NCI-H2227 (cell line): Measurements from ENCODE around the gene TASOR2.

Experiments
- DNase-seq: peaks from one replicate; lab custom pipeline; 2025; ENCODE audit not compliant: unreplicated experiment; lab: John Stamatoyannopoulos, UW

TASOR2 gene

DNA sequence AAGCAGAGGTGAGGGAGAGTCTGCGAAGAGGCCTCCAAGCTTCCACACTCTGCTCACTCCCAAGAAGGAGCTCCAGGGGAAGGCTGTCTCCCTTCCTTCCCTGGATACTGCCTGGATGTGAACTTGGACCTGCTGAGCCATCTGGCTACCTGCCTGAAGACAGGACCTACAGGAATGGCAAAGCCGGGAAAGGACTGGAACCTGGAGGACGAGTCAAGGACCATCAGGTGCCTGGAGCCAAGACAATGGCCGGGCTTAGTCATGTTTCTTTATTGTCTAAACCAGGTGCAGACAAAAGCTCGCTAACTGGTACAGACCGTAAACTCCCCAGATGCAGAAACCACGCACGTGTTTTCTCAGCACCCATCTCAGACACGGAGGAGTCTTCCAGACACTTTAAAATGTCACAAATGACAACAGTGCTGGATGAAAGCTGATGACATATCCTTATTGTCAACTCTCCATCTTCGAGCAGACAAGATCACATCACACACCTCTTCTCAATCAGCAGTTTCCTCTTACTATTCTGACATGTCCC is 30.4 kb upstream of the TASOR2 start:
- DNase-seq = no peak

DNA sequence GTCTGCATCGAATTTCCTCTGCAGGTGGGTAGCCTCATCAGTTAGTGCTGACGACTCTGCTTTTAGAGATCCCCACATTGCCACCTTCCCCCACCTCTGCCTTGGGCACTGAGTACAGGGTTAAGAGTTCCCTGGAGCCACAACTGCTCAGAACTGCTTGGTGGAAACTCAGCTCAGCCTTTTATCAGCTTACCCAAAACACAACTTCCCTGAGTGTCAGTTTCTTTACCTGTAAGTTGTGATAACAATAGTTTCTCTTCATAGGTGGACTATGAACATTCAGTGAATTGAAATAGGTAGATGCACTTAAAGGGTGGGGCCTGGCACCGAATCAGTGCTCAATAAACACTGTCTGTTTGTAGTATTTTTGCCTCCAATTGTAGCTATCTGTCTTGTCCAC is 29.5 kb upstream of the TASOR2 start:
- no peak for DNase-seq

DNA sequence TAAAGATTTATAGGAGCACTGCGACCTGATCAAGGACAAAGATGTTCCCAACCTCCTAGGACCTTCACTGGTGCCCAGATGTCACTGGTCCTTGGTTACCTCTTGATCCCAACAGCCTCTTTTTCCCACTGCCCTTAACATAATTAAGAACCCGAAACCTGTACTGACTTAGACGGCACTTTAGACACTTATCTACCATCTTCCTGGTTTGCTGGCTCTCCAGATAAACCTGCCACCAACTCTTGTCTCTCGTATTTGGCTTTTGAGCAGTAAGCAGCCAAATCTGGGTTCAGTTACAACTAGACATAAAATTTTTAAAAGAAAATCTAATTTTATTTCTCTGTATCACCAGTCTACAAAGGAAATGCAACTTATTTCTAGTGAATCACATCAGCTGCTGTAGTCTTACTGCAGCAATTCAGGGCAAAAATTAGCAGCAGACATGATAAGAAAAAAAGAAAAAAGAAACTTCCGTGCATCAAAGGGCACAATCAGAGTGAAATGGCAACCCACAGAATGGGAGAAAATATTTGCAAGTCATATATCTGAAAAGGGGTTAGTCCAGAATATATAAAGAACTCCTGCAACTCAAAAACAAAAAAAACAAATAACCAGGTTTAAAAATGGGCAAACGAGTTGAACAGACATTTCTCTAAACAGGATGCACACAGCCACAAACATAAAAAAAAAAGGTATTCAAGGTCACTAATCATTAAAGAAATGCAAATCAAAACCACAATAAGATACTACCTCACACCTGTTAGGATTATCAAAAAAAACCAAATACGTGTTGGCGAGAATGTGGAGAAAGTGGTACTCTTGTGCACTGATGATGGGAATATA is 27.7 kb upstream of the TASOR2 start:
- no peak for DNase-seq

DNA sequence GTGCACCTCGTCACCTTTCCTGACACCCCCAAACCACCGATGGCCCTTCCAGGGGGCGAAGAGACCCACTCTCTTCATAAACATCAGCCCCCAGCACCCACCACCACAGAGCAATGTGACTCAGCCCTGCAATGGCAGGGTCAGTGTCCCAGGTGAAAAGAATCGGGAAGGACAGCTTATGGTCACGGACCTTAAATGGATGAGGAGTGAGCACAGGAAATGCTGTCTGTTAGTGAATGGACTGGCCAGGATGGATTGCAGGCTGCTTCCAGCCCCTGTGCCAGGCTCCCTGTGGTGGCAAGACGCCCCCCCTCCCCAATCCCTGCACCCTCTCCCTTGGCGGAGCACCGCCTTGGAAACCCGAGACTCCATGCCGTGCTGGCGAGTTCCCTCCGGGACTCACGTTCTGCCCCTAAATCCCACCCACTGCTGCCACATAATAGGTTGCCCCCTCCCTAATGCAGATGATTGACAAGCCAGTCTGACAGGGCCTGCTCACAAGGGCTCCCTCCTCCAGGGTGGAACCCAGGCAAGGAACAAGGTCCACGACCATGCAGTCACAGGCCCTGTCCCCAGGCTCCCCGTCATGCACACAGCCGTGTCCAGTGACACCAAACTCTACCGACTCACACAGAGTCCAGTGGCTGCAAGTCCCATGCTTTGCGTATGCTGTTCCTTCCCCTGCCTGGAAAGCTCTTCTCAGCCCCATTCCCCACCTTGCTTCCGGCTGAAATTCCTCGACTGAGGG is 25.6 kb upstream of the TASOR2 start:
- DNase-seq = no peak

DNA sequence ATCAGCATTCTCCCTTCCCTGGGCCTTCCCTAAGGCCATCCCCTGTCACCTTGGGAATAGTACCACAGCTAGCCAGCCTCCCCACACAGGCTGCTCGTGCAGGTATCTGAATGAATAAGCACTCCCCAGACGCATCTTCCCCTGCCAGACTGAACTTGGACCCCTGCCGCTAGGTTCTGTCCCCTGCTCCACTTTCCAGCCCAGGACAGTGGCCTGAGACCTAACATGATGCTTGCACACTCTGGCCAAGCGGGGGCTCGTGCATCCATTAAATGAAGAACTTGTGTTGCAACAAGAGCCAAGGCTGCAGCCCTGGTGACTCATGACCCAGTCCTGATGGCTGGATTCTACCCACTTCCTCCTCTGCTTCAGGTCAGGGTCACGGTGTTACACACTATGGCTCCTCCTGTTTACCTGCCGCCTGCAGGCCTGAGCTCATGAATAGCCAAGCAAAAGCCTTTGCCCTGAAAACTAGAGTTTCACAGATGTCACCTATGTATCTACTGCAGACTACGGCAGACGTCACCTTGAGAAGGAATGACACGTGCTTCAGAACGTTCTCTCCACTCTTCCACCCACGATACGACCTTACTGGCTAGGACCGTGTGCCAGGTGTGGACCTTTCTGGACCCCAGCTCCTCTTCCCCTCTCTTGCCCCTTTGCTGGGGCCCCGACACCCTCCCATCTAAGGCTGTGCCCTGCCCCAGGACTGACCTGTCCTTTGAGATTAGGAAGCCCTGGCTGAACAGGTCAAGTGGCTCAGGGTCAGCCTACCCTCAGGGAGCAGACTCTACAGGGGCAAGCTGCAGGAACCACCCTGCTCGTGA is 24.7 kb upstream of the TASOR2 start:
- no peak for DNase-seq

DNA sequence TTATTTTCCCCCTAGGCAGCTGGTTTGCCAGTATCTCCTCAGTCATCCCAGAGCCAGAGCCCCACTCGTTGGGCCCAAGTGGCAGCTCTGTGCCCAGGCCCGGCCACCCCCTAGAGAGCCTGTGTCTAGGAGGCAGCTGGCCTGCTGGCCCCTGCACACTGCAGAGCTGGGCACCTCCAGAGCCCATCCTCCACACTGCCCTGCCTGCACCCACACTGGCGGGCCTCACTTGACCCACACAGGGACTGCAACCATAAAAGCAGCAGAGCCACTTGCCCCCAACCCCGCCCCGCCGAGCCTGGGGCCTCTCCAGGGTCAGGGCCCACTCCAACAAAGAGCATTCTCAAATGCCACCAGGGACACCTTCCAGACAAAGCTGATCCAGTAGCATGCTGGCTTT is 23.6 kb upstream of the TASOR2 start:
- DNase-seq = no peak

DNA sequence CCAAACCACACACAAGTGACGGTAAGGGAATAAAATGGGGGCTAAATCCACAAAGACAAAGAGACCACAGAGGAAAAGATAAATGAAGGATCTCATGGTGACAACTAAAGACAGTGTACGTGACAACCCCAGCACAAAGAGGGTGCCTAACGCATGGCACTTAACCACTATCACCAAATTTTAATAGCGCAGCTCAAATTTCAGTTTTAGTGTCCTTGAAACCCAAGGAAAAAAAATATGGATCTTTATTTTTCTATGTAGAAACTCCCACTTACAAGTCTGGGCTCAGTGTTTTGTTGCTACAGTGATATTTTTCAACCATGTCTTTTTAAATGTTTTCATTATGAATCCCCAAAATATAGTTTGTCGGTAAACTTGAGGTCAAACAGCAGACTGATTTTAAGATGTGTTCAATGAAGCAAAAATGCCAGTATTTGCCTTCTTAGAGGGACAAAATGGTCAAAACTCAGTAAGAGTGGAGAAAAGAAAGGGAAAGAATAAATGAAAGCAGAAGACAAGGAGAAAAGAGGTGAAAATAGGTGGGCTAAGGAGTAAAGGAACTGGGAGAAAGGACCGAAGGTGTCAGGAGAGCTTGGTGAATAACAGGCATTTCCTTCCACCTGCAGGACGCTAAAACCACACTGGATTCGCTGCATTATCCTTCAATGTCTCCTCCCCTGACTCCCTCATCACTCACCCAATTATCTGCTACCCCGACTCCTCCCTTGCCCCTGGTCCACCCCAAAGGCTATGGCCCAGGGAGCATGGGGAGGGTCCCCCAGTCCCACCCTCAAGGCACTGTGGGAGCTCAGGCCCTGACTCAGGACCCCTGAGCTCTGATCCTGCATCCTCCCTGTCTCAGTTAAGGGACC is 21.7 kb upstream of the TASOR2 start:
- no peak for DNase-seq

DNA sequence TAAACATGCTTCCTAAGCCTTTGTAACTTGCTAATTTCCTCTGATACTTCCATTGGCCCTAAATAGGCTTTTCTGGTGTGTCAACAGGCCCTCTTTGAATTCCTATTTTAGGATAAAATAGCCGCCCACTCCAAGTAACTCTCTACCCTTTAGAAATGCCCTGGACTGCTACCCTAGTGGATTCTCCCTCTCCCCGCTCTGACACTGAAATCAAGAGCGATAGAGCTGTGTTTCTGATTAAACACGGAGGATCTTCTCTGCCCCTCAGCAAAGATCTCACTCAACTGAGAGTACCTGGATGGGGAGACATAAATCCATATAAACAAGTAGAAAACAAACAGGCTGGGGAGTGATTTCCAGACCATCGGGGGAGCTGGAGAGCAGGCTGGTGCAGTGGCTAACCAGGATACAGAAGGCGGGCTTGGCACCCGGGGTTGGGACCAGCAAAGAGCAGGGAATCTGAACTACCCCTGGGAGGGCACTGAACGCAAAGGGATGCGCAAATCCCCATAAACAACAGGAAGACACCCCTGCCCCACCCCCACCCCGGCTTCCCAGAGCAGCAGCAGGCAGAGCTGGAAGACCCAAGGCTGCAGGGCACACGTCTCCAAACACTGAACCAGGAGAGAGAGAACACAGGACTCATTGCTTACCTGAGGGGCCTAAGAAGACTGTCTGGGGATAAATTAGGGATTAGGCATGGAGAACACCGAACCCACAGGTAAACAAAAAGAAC is 20.8 kb upstream of the TASOR2 start:
- DNase-seq = no peak

DNA sequence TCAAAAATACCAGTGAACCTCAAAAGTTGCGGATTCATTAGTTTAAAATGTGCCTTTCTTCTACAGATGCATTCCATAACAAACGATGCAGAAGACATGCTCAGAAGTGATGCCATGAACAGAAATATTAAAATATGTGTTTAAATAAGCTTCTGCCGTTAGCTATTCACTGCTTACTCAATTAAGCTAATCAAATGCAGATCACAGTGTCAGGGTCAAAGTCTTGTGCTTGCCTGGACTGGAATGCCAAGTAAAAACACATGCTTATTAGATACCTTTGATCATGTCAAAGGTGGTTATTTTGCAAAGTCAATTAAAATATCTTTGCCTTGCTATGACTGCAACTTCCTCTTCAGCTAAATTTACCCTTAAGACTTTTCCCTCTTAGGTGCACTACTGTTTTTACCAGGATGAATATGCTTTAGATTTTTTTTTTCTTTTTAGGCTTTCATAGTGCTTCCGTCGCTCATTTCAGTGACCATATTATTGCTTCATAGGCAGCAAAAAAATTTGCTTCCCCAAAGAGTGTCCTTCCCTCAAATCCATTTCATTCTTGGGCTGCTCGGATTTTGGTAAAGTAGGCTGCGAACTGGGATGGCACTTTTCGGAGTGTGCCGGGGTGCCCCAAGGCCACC is 19.1 kb upstream of the TASOR2 start:
- DNase-seq = no peak

DNA sequence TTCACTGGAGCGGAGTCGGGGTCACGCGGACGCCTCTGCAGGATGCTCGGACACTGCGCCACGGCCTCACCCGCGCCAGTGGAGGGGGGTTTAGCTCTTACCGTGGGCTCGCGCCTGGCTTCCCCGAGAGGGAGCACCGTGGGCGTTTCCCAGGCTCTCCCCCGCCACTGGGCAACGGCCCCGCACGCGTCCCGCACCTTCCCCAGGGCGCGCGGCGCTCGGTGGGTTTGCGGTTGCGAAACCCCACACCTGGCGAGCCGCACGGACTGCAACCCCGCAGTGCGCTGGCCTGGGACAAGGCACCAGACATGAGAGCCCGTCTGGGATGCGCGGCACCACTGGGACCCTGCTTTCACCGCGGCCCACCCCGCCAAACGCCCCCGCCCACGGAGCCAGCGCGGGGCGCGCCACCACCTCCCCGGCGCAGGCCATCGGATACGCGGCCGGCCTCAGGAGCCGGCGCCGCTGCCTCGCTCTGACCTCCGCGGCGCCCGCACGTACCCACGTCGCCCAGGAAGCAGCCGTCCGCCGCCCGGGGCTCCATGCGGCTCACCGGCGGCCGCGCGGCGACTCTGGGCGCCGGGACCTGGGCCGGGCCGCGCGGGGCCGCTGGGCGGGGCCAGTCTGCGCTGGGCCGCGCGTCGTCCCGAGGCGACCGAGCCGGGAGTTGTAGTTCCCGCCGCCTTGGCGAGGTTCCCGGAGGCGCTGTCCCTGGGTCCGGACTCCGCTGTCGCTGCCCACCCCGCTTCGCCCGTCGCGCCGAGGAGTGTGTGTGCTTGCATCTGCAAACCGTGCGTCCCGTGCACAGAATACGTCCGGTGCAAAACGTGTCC is 18.4 kb upstream of the TASOR2 start, which contains the start of gene ASB13:
Gene ASB13 (minus strand): TSS at position 588 of the 833 bp plus-strand sequence. CDS start 44 bp downstream, at position 544.
- DNase-seq = peak; percentile 71

DNA sequence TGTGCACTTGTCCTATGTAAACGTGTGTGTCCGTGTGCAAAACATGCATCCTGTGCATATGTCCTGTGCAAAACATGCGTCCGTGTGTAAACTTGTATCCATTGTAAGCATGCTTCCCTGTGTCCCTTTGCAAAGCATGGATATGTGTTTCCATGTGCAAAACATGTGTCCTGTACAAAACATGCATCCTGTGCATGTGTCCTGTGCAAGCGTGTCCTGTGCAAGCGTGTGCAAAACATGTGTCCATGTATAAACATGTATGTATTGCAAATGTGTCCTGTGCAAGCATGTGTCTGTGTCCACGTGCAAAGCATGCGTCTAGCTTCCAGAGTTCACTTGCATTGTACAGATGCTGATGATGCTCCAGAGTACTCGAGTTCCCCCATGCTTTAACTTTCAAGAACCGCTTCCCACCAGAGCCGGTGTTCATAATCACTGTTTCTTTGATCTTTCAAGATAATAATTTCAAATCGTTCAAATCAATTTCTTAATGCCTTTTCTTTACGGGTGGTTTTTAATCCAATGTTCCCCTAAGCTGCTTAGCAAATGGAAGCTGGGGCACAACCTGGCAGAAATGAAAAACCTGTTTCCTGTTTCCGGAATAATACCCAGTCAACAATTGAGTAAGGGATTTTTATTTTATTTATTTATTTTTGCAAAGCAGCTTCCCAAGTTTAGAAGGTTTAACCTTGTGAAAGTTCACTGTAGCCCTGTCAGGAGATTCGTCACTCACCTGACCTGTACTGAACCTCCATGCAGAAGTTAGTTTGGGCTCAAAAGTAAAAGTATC is 17.6 kb upstream of the TASOR2 start:
- DNase-seq = no peak

DNA sequence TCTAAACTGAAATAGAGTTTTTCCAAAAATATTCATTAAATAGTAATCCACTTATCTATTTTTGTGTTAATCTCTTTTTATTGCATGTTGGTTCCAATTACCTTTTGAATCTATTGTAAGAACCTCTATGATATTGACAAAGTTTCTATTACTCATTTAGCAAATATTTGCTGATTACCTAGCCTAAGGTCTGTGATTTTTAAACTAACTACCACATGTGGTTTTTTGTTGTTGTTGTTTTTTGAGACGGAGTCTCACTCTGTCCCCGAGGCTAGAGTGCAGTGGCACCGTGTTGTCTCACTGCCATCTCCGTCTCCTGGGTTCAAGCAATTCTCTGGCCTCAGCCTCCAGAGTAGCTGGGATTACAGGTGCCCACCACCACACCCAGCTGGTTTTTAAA is 16.2 kb upstream of the TASOR2 start:
- no peak for DNase-seq

DNA sequence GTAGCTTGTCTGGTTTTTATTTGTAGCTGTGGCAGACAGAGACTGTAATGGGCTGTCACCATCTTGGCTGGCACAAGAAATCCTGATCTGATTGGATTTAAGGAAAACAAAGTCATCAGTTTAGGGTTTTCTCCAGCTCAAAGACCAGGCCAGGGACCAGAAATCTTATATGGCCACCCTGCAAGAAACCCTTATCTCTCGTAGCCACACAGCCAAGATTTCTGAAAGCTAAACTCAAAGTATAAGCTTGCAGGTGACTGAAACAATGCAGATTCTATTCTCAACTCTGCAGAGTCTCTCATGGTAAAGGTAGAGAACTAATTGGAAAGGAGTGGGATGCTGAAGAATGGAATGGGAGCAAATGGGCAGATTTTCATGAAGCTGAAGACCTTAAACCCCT is 15.0 kb upstream of the TASOR2 start:
- no peak for DNase-seq

DNA sequence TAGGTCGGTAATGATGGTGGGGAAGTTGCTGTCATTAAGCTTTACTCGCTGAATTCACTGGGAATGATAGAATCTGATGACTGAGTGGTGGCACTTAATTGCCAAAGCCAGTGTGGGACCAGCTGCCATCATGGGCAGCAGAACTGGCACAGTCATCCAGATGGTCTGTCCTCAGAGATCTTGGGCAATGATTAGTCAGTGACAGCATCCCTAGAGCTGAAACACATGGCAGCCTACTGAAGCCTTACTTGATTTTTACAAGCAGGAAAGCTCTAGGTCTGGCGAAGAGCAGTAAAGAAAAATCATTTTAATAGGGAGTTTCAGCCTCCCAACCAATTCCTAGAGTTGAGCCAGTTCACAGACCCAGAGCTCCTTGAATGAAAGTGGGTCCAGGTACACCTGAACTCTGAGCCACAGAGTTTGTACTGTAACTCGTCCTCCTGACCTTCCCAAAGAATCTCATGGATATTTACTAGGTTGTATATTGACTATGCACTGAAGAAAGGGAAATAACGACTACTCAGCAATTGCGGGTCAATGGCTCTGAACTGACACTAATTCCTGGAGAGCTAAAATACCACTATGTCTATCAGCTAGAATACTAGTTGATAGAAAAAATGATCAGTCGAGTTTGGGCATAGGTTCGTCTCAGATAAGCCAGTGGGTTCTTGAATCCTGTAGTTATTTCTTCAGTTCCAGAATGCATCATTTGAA is 13.8 kb upstream of the TASOR2 start:
- DNase-seq = no peak

DNA sequence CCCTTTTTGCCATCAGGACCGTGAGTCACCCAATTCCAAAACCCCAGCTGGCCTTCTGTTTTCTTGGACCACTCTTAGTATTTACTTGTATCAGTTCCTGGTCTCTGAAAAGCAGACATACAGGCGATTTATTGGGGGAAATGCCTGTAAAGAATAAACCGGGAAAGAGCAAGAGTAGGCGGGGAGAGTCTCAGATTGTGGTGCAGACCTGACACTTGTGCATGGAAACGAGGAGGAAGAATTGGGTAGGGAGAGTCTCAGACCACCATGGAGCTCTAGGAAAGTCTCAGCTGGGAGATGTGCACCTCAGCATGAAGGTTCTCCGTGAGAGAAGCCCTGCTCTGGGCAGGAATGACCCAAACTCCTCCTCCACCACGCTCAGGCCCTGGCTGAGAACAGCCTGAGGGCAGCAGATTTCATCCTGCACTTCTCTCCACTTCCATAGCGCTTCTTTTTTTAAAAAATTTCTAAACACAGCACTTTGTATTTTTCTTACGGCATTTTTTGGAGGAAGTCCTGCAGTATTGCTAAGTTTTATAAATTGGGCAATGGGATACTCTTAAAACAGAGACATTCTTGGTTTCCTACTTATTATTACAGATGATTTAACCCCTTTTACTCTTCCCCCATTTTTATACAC is 6.1 kb upstream of the TASOR2 start:
- DNase-seq = no peak

DNA sequence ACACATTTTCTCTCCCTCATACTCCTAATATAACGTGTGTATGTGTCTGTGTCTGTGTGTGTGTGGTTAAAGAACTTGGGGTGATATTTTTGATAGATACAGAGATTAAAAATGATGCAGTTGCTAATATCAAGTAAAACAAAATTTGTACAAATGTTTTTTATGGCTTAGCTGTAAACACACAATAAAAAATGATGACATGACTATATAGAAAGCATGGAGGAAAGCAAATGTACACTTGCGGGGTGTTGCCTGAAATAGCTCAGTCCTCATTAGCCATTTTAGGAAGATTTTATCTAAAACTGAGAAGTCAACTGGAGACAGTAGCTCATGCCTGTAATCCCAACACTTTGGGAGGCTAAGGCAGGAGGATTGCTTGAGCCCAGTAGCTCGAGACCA is 5.6 kb upstream of the TASOR2 start:
- no peak for DNase-seq
